NCI-H1694 treated with DMSO at 0.1 percent for 48 hours (cell line): ENCODE measurements around the gene SMIM22.

Experiments
- DNase-seq: peaks from one replicate; lab custom pipeline; 2025; lab: John Stamatoyannopoulos, UW

SMIM22 gene

GRCh38 chr16:4814542-4815173 is 19.5 kb downstream of the SMIM22 start:
- no peak for DNase-seq

- DNase-seq = no peak
Observed at GRCh38 chr16:4820652-4821051, 25.5 kb downstream of the SMIM22 start.

GRCh38 chr16:4825196-4825595 is 30.0 kb downstream of the SMIM22 start:
- DNase-seq = no peak

GRCh38 chr16:4826526-4826925 is 31.4 kb downstream of the SMIM22 start:
- DNase-seq = no peak

GRCh38 chr16:4826980-4827379 is 31.8 kb downstream of the SMIM22 start:
- DNase-seq = no peak

- no peak for DNase-seq
Observed at GRCh38 chr16:4828567-4829321, 33.6 kb downstream of the SMIM22 start.

GRCh38 chr16:4830408-4830807 is 35.2 kb downstream of the SMIM22 start:
- DNase-seq = no peak

GRCh38 chr16:4831616-4832015 is 36.4 kb downstream of the SMIM22 start:
- no peak for DNase-seq

- DNase-seq = no peak
Observed at GRCh38 chr16:4832698-4833343, 37.7 kb downstream of the SMIM22 start.

- no peak for DNase-seq
Observed at GRCh38 chr16:4833584-4833983, 38.4 kb downstream of the SMIM22 start.

GRCh38 chr16:4836727-4837126 is 41.6 kb downstream of the SMIM22 start:
- DNase-seq = no peak

GRCh38 chr16:4837733-4838501 is 42.7 kb downstream of the SMIM22 start:
- DNase-seq = no peak

GRCh38 chr16:4839942-4840341 is 44.8 kb downstream of the SMIM22 start:
- DNase-seq = no peak

- DNase-seq = no peak
Observed at GRCh38 chr16:4840984-4841383, 45.8 kb downstream of the SMIM22 start.
